Fibroblast of villous mesenchyme (primary cell): ENCODE data around the gene COMMD3. TPM values are rescaled to one million over a fixed set of nuclear protein-coding genes. Genes with fewer than 3 reads are reported as not detected.

Source experiments
- DNase-seq: peaks from one replicate; pipeline ENCODE4 v3.0.0-alpha.2; 2010; ENCODE audit warnings: low read depth
- H3K4me3 ChIP-seq: 2 replicates; pipeline ENCODE4 v1.5.1; 2011; ENCODE audit warnings: low read depth, mild to moderate bottlenecking, low read length
- CTCF ChIP-seq: IDR thresholded peaks from 2 replicates; pipeline ENCODE4 v1.5.1; 2012; ENCODE audit warnings: low read depth, mild to moderate bottlenecking, low read length; ENCODE audit not compliant: insufficient read depth
- total RNA-seq: library from RNA; depleted of rRNA; stranded (reverse); fragments of >200 nt; gene quantifications from 2 replicates; pipeline ENCODE4 v1.2.3, GENCODE V29; 2012

Gene COMMD3
- total RNA-seq, 1 donor: 38.4 TPM

- H3K4me3 ChIP-seq: no peak overlapping the region
- DNase-seq: no peak
- no peak for TF ChIP-seq CTCF
Observed at GRCh38 chr10:22329150-22329549, 13.0 kb downstream of the COMMD3 start.

GRCh38 chr10:22332116-22332692 is 16.0 kb downstream of the COMMD3 start:
- H3K4me3 ChIP-seq: no peak overlapping the region
- no peak for TF ChIP-seq CTCF
- no peak for DNase-seq

- DNase-seq: no peak
- no peak for TF ChIP-seq CTCF
- no peak overlapping the region for H3K4me3 ChIP-seq
Observed at GRCh38 chr10:22333167-22333974, 17.2 kb downstream of the COMMD3 start.

GRCh38 chr10:22333975-22334282 is 17.7 kb downstream of the COMMD3 start:
- no peak overlapping the region for H3K4me3 ChIP-seq
- no peak for DNase-seq
- TF ChIP-seq CTCF: no peak

- peak overlapping the region; percentile 58 for H3K4me3 ChIP-seq
- DNase-seq: no peak
- TF ChIP-seq CTCF: no peak
Observed at GRCh38 chr10:22334414-22335172, 18.4 kb downstream of the COMMD3 start.

- TF ChIP-seq CTCF: no peak
- DNase-seq: peak; percentile 60
- peak overlapping the region; percentile 58 for H3K4me3 ChIP-seq
Observed at GRCh38 chr10:22335173-22335933, 19.2 kb downstream of the COMMD3 start.
